Spinal cord (tissue), 10 donors: ENCODE measurements around the gene CHI3L2. TPM values are rescaled to one million over a fixed set of nuclear protein-coding genes. Genes with fewer than 3 reads are reported as not detected.

Experiments used
- DNase-seq, 6 donors: peaks; one replicate each; pipeline versions ENCODE4 v3.0.0 to v3.0.0-alpha.2; 2013 to 2015; ENCODE audit warnings: low spot score in 6 of 6, low read depth in 4 of 6
- H3K27ac ChIP-seq: one replicate; pipeline ENCODE4 v1.5.1; 2013; ENCODE audit warnings: low read depth, low read length, control low read depth
- H3K27me3 ChIP-seq: one replicate; pipeline ENCODE4 v1.6.1; 2013; ENCODE audit warnings: low read length; ENCODE audit not compliant: control insufficient read depth, insufficient read depth
- H3K36me3 ChIP-seq: one replicate; pipeline ENCODE4 v1.6.1; 2013; ENCODE audit warnings: low read length; ENCODE audit not compliant: control insufficient read depth, insufficient read depth
- H3K4me1 ChIP-seq: one replicate; pipeline ENCODE4 v1.6.1; 2013; ENCODE audit warnings: low read length; ENCODE audit not compliant: control insufficient read depth, insufficient read depth
- H3K4me3 ChIP-seq: one replicate; pipeline ENCODE4 v1.5.1; 2013; ENCODE audit warnings: low read depth, low read length, control low read depth
- H3K9me3 ChIP-seq: one replicate; pipeline ENCODE4 v1.6.1; 2013; ENCODE audit warnings: low read length; ENCODE audit not compliant: control insufficient read depth, insufficient read depth
- WGBS: methylation state at CpG from one replicate; pipeline ENCODE4 v1.1.5; 2013; ENCODE audit warnings: missing lambda C conversion rate; ENCODE audit not compliant: insufficient coverage; 5-methylcytosine and 5-hydroxymethylcytosine counted together
- polyA plus RNA-seq, 2 donors: library from polyadenylated mRNA; unstranded; fragments of 120-200 nt; gene quantifications; one replicate each; pipeline ENCODE4 v1.2.1, GENCODE V29; 2013; ENCODE audit not compliant: insufficient read length in 2 of 2
- total RNA-seq, 2 donors: library from RNA; depleted of rRNA in 1 of 2; stranded (reverse); fragments of 120-200 nt in 1 of 2; fragments of >200 nt in 1 of 2; gene quantifications; one replicate each; pipeline versions ENCODE4 v1.2.3 to v1.2.4, GENCODE V29; 2013 to 2014
- donor health status: healthy.

Gene CHI3L2
- total and polyA plus RNA-seq, 4 donors = 0.47 to 0.94 (median 0.89) TPM; not detected in 1

- Histone ChIP-seq H3K9me3 (no peaks in the 10 kb centered on the region), H3K4me1 (peaks cover 5% of the 10 kb centered on the region), H3K27me3 (no peaks in the 10 kb centered on the region), H3K36me3 (no peaks in the 10 kb centered on the region), H3K27ac (peak overlapping the region; percentile 44), H3K4me3 (no peak overlapping the region)
- WGBS = 71% methylated on average over 2 of the region's 6 CpGs
- DNase-seq = peak in 1 of 6 donors; percentile 76
Observed at GRCh38 chr1:111227851-111228747, 586 bp downstream of the CHI3L2 start.

GRCh38 chr1:111228748-111229126 lies 1.2 kb downstream of the CHI3L2 start:
- Histone ChIP-seq H3K27me3 (no peaks in the 10 kb centered on the region), H3K4me3 (no peak overlapping the region), H3K9me3 (no peaks in the 10 kb centered on the region), H3K4me1 (peaks cover 5% of the 10 kb centered on the region), H3K36me3 (no peaks in the 10 kb centered on the region), H3K27ac (no peak overlapping the region)
- DNase-seq = no peak
- WGBS = no CpG with 5 or more reads among the region's 2 CpGs

- H3K4me1 ChIP-seq = peaks cover 5% of the 10 kb centered on the region
- DNase-seq = no peak
- no peaks in the 10 kb centered on the region for H3K27me3 ChIP-seq
- no CpG with 5 or more reads among the region's 3 CpGs for WGBS
- no peak overlapping the region for H3K27ac ChIP-seq
- no peaks in the 10 kb centered on the region for H3K36me3 ChIP-seq
- no peaks in the 10 kb centered on the region for H3K9me3 ChIP-seq
- H3K4me3 ChIP-seq = no peak overlapping the region
Observed at GRCh38 chr1:111232134-111232533, 4.6 kb downstream of the CHI3L2 start.

- Histone ChIP-seq H3K4me1 (no peaks in the 10 kb centered on the region), H3K27ac (no peak overlapping the region), H3K9me3 (no peaks in the 10 kb centered on the region), H3K36me3 (no peaks in the 10 kb centered on the region), H3K27me3 (peaks cover 2% of the 10 kb centered on the region), H3K4me3 (no peak overlapping the region)
- 96% methylated on average over 4 of the region's 4 CpGs for WGBS
- DNase-seq = no peak
Observed at GRCh38 chr1:111234258-111234657, 6.7 kb downstream of the CHI3L2 start.

- Histone ChIP-seq H3K27ac (no peak overlapping the region), H3K9me3 (no peaks in the 10 kb centered on the region), H3K27me3 (peaks cover 2% of the 10 kb centered on the region), H3K36me3 (no peaks in the 10 kb centered on the region), H3K4me1 (no peaks in the 10 kb centered on the region), H3K4me3 (no peak overlapping the region)
- WGBS = no CpG with 5 or more reads among the region's 3 CpGs
- DNase-seq = no peak
Observed at GRCh38 chr1:111234866-111235265, 7.4 kb downstream of the CHI3L2 start.

- H3K36me3 ChIP-seq = no peaks in the 10 kb centered on the region
- WGBS = no CpG with 5 or more reads among the region's 1 CpG
- no peak for DNase-seq
- H3K27me3 ChIP-seq = peaks cover 2% of the 10 kb centered on the region
- no peaks in the 10 kb centered on the region for H3K4me1 ChIP-seq
- no peak overlapping the region for H3K27ac ChIP-seq
- H3K9me3 ChIP-seq = no peaks in the 10 kb centered on the region
- H3K4me3 ChIP-seq = no peak overlapping the region
Observed at GRCh38 chr1:111236379-111236778, 8.9 kb downstream of the CHI3L2 start.

GRCh38 chr1:111236806-111237205 lies 9.3 kb downstream of the CHI3L2 start:
- no peak overlapping the region for H3K27ac ChIP-seq

GRCh38 chr1:111238056-111238795 lies 10.7 kb downstream of the CHI3L2 start:
- Histone ChIP-seq H3K4me3 (no peak overlapping the region), H3K27me3 (peaks cover 2% of the 10 kb centered on the region), H3K4me1 (no peaks in the 10 kb centered on the region), H3K27ac (no peak overlapping the region), H3K36me3 (no peaks in the 10 kb centered on the region), H3K9me3 (no peaks in the 10 kb centered on the region)
- DNase-seq = no peak
- WGBS = 95% methylated on average over 4 of the region's 5 CpGs

More at GRCh38 chr1:111236806-111237205, 9.3 kb downstream of the CHI3L2 start:
- no peaks in the 10 kb centered on the region for H3K9me3 ChIP-seq
- no peak overlapping the region for H3K4me3 ChIP-seq
- no peak for DNase-seq
- no peaks in the 10 kb centered on the region for H3K36me3 ChIP-seq
- no peaks in the 10 kb centered on the region for H3K4me1 ChIP-seq
- peaks cover 2% of the 10 kb centered on the region for H3K27me3 ChIP-seq
- 81% methylated on average over 2 of the region's 3 CpGs for WGBS

- 86% methylated on average over 1 of the region's 2 CpGs for WGBS
- Histone ChIP-seq H3K4me3 (no peak overlapping the region), H3K4me1 (no peaks in the 10 kb centered on the region), H3K36me3 (no peaks in the 10 kb centered on the region), H3K9me3 (no peaks in the 10 kb centered on the region), H3K27ac (no peak overlapping the region), H3K27me3 (peaks cover 2% of the 10 kb centered on the region)
- no peak for DNase-seq
Observed at GRCh38 chr1:111241797-111242196, 14.3 kb downstream of the CHI3L2 start.
